NB4 (cell line): ENCODE results near the gene CPNE1.
A peak's percentile ranks its signal among the peaks of the same experiment; 100 is the strongest.
"Not testable (repeated sequence)": the region's sequence is repeated elsewhere in the genome, so short reads cannot be mapped to it uniquely, and the experiment has no call there.

ENCODE experiments used
- DNase-seq: peaks from one replicate; pipeline ENCODE4 v3.0.0; 2010; ENCODE audit warnings: low read depth
- H3K4me3 ChIP-seq: one replicate; pipeline ENCODE4 v1.5.1; 2011; ENCODE audit warnings: mild to moderate bottlenecking, low read depth, low read length, moderate library complexity
- CTCF ChIP-seq: IDR thresholded peaks from one replicate; pipeline ENCODE4 v1.5.1; 2012; ENCODE audit warnings: low read depth, low read length
- MYC ChIP-seq: IDR thresholded peaks from 2 replicates; pipeline ENCODE4 v1.6.1; 2011; ENCODE audit warnings: low read depth, low read length
- POLR2A ChIP-seq: IDR thresholded peaks from 2 replicates; pipeline ENCODE4 v1.6.1; 2011; ENCODE audit warnings: mild to moderate bottlenecking; ENCODE audit not compliant: insufficient read length; ENCODE audit errors: extremely low read depth
- TF ChIP-seq, protein P1 (sequence below): IDR thresholded peaks from 2 replicates; pipeline ENCODE4 v1.6.1; 2011; ENCODE audit warnings: low read depth, low read length

CPNE1 gene

DNA sequence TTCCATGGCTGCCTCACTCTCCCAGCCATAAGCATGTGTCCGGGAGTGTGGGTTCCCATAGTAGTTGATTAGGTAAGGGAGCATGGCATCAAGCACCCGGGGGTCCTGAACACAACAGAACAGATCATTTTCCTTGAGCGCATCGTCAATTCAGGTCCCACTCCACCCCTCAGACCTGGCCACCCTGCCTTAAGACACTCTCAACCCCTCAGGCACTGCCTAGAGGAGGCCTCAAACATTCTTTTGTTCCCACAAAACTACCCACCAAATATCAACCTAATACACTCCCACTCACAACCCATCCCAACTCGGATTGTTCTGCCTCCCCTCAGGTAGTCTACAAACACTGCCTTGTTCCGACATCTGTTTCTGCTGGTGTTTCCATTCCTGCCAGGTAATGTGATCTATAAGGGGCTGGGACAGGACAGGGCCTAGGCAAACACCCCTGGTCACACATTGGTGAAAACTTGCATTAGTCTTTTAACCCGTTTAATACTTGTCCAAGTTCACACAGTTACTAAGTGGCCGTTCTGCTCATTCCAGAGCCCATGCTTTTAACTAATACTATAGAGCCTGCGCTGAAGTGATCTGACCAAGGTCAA is 33.1 kb upstream of the CPNE1 start:
- TF ChIP-seq, protein P1, sequence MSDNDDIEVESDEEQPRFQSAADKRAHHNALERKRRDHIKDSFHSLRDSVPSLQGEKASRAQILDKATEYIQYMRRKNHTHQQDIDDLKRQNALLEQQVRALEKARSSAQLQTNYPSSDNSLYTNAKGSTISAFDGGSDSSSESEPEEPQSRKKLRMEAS: no peak
- TF ChIP-seq MYC: no peak
- TF ChIP-seq CTCF: no peak
- no peak for TF ChIP-seq POLR2A
- peak overlapping the region; percentile 96 for H3K4me3 ChIP-seq
- DNase-seq: no peak

DNA sequence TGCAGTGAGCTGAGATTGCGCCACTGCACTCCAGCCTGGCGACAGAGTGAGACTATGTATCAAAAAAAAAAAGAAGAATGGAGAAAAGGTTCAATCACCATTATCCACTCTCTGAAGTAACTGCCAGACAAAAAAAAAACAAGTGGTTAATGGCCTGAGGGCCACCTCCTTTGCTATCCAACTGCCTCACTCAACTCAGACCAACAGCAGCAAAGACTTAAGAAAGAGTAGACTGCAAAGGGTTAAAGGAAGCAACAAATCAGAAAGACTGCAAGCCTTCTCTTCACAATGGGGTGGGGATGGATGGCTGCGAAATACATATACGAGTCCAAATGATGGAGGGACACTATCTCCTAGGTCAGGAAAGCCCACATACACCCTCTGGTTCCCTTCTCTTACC is 31.3 kb upstream of the CPNE1 start:
- TF ChIP-seq CTCF (no peak), POLR2A (no peak), MYC (no peak)
- TF ChIP-seq, protein P1: no peak
- no peak for DNase-seq
- H3K4me3 ChIP-seq: no peak overlapping the region

- TF ChIP-seq MYC: no peak
- TF ChIP-seq CTCF: no peak
- TF ChIP-seq, protein P1: no peak
- no peak for TF ChIP-seq POLR2A
- no peak for DNase-seq
- no peak overlapping the region for H3K4me3 ChIP-seq
Observed at GRCh38 chr20:35695245-35695749, 30.6 kb upstream of the CPNE1 start.

DNA sequence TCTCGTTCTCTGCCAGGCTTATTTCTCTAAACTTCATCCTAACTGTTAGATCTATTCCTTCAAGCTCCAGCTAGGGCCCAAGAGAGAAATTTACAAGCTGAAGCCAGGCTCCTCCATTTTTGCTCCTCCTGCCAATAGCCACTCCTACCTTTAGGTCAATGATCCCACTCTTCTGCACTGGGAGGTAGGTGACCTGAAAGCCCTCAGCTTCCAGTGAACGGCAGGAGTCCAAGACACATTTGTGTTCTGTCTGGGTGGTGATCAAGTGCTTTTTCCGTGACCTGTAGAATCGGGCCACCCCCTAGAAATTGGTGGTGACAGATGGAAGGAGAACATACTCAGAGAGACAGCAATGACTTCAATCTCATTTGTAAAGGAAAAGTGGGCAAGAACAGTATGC is 25.6 kb upstream of the CPNE1 start:
- DNase-seq: no peak
- no peak for TF ChIP-seq POLR2A
- TF ChIP-seq, protein P1: no peak
- TF ChIP-seq CTCF: no peak
- no peak for TF ChIP-seq MYC
- H3K4me3 ChIP-seq: no peak overlapping the region

DNA sequence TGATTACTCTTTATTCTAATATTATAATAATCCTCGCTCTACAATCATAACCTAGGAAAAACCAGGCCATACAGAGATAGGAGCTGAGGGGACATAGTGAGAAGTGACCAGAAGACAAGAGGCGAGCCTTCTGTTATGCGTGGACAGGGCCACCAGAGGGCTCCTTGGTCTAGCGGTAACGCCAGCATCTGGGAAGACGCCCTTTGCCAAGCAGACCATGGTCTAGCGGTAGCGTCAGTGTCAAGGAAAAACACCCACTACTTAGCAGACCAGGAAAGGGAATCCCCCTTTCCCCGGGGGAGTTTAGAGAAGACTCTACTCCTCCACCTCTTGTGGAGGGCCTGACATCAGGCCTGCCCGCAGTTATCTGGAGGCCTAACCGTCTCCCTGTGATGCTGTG is 22.2 kb upstream of the CPNE1 start:
- peak; percentile 37 for DNase-seq
- not testable (repeated sequence) for H3K4me3 ChIP-seq
- TF ChIP-seq CTCF: peak; percentile 27

- H3K4me3 ChIP-seq, DNase-seq: not testable (repeated sequence)
Observed at GRCh38 chr20:35685368-35685767, 20.7 kb upstream of the CPNE1 start.
